Measurements from ENCODE around the gene NAA16. TPM values are rescaled to one million over a fixed set of nuclear protein-coding genes. Genes with fewer than 3 reads are reported as not detected.

The NAA16 gene
- total RNA-seq, 4 donors from 2014 or later: 14.3 to 41.0 (median 22.6) TPM

DNA sequence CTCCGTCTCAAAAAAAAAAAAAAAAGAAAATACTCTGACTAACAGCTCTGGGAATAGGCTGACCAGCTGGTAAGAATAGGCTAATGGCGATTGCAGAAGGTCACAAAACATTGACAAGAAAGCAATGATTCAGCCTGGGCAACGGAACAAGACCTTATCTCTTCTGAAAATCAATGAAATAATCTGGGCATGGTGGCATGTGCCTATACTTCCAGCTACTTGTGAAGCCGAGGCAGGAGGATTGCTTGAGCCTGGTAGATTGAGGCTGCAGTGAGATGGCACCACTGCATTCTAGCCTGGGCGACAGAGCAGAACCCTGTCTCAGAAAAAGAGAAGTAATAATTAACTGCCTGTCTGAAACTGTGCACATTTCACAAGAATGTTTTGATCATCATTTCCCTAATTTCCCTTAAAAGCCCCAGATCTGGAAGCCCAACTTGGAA lies 28.9 kb upstream of the NAA16 start:
- WGBS: 80% methylated on average over 5 of the region's 5 CpGs

DNA sequence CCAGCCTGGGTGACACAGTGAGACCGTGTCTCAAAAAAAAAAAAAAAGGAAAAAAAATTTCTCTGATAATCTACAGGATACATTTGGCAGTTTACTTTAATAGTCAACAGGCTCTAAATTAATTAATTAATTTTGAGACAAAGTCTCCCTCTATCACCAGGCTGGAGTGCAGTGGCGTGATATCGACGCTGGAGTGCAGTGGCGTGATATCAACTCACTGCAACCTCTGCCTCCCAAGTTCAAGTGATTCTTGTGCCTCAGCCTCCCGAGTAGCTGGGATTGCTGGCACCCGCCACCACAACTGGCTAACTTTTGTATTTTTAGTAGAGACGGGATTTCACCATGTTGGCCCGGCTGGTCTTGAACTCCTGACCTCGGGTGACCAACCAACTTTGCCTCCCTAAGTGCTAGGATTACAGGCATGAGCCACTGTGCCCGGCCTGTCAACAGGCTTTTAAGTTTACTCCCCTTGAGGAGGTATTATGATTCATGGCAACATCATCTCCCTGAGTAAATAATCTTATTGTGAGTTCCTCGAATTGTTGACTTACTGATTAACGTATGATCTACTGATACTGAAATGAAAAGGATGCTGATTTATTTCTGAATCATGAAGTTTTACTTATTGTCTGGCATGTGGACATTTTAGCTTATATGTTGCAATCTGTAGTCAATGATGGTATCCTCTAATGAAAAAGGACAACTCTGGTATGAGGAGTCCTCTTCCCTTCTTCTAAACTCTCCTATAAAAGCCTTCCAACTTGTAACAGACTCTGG lies 26.4 kb upstream of the NAA16 start:
- H3K27me3 ChIP-seq: no peaks in the 10 kb centered on the region
- no peaks in the 10 kb centered on the region for H3K9me3 ChIP-seq
- H3K4me3 ChIP-seq: no peak overlapping the region
- no peaks in the 10 kb centered on the region for H3K4me1 ChIP-seq
- no peak overlapping the region for H3K27ac ChIP-seq
- 90% methylated on average over 13 of the region's 13 CpGs for WGBS
- no peak for TF ChIP-seq POLR2A (IDR thresholded peaks at IDR 0.05)
- TF ChIP-seq POLR2AphosphoS5 (IDR thresholded peaks at IDR 0.05): no peak
- no peak for TF ChIP-seq EP300 (IDR thresholded peaks at IDR 0.05)
- TF ChIP-seq, protein P1, sequence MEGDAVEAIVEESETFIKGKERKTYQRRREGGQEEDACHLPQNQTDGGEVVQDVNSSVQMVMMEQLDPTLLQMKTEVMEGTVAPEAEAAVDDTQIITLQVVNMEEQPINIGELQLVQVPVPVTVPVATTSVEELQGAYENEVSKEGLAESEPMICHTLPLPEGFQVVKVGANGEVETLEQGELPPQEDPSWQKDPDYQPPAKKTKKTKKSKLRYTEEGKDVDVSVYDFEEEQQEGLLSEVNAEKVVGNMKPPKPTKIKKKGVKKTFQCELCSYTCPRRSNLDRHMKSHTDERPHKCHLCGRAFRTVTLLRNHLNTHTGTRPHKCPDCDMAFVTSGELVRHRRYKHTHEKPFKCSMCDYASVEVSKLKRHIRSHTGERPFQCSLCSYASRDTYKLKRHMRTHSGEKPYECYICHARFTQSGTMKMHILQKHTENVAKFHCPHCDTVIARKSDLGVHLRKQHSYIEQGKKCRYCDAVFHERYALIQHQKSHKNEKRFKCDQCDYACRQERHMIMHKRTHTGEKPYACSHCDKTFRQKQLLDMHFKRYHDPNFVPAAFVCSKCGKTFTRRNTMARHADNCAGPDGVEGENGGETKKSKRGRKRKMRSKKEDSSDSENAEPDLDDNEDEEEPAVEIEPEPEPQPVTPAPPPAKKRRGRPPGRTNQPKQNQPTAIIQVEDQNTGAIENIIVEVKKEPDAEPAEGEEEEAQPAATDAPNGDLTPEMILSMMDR (IDR thresholded peaks at IDR 0.05): no peak
- no peak for DNase-seq (ENCODE audit: low spot score in 2 of 2)
- no peaks in the 10 kb centered on the region for H3K36me3 ChIP-seq

More for the DNA sequence above, 28.9 kb upstream of the NAA16 start:
- no peaks in the 10 kb centered on the region for H3K36me3 ChIP-seq
- no peak for TF ChIP-seq EP300 (IDR thresholded peaks at IDR 0.05)
- TF ChIP-seq, protein P1 (IDR thresholded peaks at IDR 0.05): no peak
- no peak overlapping the region for H3K27ac ChIP-seq
- H3K4me1 ChIP-seq: no peaks in the 10 kb centered on the region
- H3K9me3 ChIP-seq: no peaks in the 10 kb centered on the region
- no peaks in the 10 kb centered on the region for H3K27me3 ChIP-seq
- DNase-seq (ENCODE audit: low spot score in 2 of 2): no peak
- no peak overlapping the region for H3K4me3 ChIP-seq

DNA sequence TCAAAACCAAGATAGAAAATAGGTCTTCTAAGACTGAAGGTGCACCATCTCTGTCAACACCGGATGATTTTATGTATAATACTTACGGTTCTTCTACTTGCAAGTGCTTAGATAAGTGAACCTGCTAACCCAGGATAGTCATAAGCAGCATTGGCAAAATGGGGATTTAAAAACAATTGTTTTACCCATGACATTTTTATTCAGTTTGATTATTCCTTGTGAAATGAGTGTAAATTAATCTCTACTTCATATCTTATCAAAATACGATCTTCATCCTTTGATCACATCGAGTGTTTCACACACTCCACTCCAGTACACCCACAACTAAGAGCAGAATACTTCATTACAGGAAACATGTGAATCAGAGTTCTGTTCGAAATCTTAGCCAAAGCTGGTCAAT lies 24.7 kb upstream of the NAA16 start:
- DNase-seq (ENCODE audit: low spot score in 2 of 2): no peak
- H3K4me3 ChIP-seq: no peak overlapping the region
- no peaks in the 10 kb centered on the region for H3K27me3 ChIP-seq
- no peaks in the 10 kb centered on the region for H3K36me3 ChIP-seq
- no peaks in the 10 kb centered on the region for H3K4me1 ChIP-seq
- TF ChIP-seq POLR2AphosphoS5 (IDR thresholded peaks at IDR 0.05) (no peak), EP300 (IDR thresholded peaks at IDR 0.05) (no peak), POLR2A (IDR thresholded peaks at IDR 0.05) (no peak)
- TF ChIP-seq, protein P1 (IDR thresholded peaks at IDR 0.05): no peak
- no peaks in the 10 kb centered on the region for H3K9me3 ChIP-seq
- WGBS: 85% methylated on average over 5 of the region's 5 CpGs
- H3K27ac ChIP-seq: no peak overlapping the region

DNA sequence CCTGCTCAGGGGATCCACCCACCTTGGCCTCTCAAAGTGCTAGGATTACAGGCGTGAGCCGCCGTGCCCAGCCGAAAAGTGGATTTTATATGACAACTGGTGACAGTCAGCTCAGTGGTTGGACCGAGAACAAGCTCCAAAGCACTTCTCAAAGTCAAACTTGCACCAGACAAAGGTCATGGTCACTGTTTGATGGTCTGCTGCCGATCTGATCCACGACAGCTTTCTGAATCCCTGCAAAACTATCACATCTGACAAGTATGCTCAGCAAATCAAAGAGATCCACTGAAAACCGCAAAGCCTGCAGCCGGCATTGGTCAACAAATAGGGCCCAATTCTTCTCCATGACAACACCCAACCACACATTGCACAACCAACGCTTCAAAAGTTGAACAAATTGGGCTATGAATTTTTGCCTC lies 21.6 kb upstream of the NAA16 start:
- no peaks in the 10 kb centered on the region for H3K27me3 ChIP-seq
- WGBS: 86% methylated on average over 10 of the region's 10 CpGs
- H3K9me3 ChIP-seq: no peaks in the 10 kb centered on the region
- no peak overlapping the region for H3K27ac ChIP-seq
- H3K4me1 ChIP-seq: no peaks in the 10 kb centered on the region
- TF ChIP-seq, protein P1 (IDR thresholded peaks at IDR 0.05): no peak
- TF ChIP-seq POLR2A (IDR thresholded peaks at IDR 0.05) (no peak), POLR2AphosphoS5 (IDR thresholded peaks at IDR 0.05) (no peak), EP300 (IDR thresholded peaks at IDR 0.05) (no peak)
- H3K4me3 ChIP-seq: no peak overlapping the region
- no peaks in the 10 kb centered on the region for H3K36me3 ChIP-seq
- DNase-seq (ENCODE audit: low spot score in 2 of 2): no peak

DNA sequence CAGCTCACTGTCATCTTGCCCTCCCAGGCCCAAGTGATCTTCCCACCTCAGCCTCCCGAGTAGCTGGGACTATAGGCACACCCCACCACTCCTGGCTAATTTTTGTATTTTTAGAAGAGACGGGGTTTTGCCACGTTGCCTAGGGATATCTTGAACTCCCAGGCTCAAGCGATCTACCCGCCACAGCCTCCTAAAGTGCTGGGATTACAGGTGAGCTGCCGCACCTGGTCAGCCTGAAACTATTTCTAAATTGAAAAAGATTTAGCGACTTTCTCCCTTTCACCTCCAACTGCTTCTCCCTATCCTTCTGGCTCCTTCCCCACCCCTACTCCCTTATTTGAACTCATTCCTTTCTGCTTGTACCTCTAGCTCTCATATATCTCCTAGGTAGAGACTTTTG lies 19.8 kb upstream of the NAA16 start:
- Histone ChIP-seq H3K4me1 (no peaks in the 10 kb centered on the region), H3K27me3 (no peaks in the 10 kb centered on the region), H3K27ac (no peak overlapping the region), H3K4me3 (no peak overlapping the region), H3K9me3 (no peaks in the 10 kb centered on the region), H3K36me3 (no peaks in the 10 kb centered on the region)
- 95% methylated on average over 7 of the region's 7 CpGs for WGBS
- TF ChIP-seq POLR2A (IDR thresholded peaks at IDR 0.05) (no peak), POLR2AphosphoS5 (IDR thresholded peaks at IDR 0.05) (no peak)
- TF ChIP-seq, protein P1 (IDR thresholded peaks at IDR 0.05): no peak
- no peak for DNase-seq (ENCODE audit: low spot score in 2 of 2)

Measured in suprapubic skin (tissue), 4 donors.